SK-N-SH treated with all-trans-retinoic acid at 6 μM for 48 hours (cell line): Measurements from ENCODE around the gene MRGPRF.

Source experiments
- ARNTL ChIP-seq: fragments of 450-650 bp; formaldehyde crosslinking; IDR thresholded peaks from 2 replicates; pipeline ENCODE4 v1.5.0; 2020; ENCODE audit warnings: low read depth, mild to moderate bottlenecking, moderate library complexity, borderline replicate concordance
- BACH2 ChIP-seq: fragments of 250-450 bp; sonication (Bioruptor Pico); IDR thresholded peaks from 2 replicates; pipeline ENCODE4 v1.9.0; 2021; ENCODE audit warnings: mild to moderate bottlenecking, borderline replicate concordance
- PPARA ChIP-seq: fragments of 250-450 bp; sonication (Bioruptor Pico); IDR thresholded peaks from 2 replicates; pipeline ENCODE4 v1.5.0; 2020; ENCODE audit warnings: mild to moderate bottlenecking, borderline replicate concordance
- RARB ChIP-seq: fragments of 250-450 bp; sonication (Bioruptor Pico); IDR thresholded peaks from 2 replicates; pipeline ENCODE4 v1.8.0; 2021; ENCODE audit warnings: mild to moderate bottlenecking, moderate library complexity
- TCF4 ChIP-seq: fragments of 250-450 bp; sonication (Bioruptor Pico); IDR thresholded peaks from 2 replicates; pipeline ENCODE4 v1.8.0; 2021; ENCODE audit warnings: mild to moderate bottlenecking, moderate library complexity, borderline replicate concordance
- ZFP3 ChIP-seq: fragments of 250-450 bp; sonication (Bioruptor Pico); IDR thresholded peaks from 2 replicates; pipeline ENCODE4 v1.5.0; 2020; ENCODE audit warnings: mild to moderate bottlenecking, moderate library complexity
- ZNF565 ChIP-seq: fragments of 450-650 bp; formaldehyde crosslinking; conservative IDR thresholded peaks from 2 replicates; pipeline ENCODE4 v1.5.0; 2020; ENCODE audit warnings: low read depth, mild to moderate bottlenecking, moderate library complexity
- TF ChIP-seq, protein P1 (sequence below): fragments of 250-450 bp; sonication (Bioruptor Pico); IDR thresholded peaks from 2 replicates; pipeline ENCODE4 v1.5.0; 2020; ENCODE audit warnings: mild to moderate bottlenecking, moderate library complexity

GRCh38 chr11:68990995-68991780, 21.9 kb downstream of the MRGPRF start:
- no peak for TF ChIP-seq ZNF565 (CRISPR knock-in tag)
- TF ChIP-seq TCF4 (CRISPR knock-in tag), result no peak
- no peak for TF ChIP-seq RARB (CRISPR knock-in tag)
- TF ChIP-seq ARNTL (CRISPR knock-in tag), result no peak
- TF ChIP-seq PPARA (CRISPR knock-in tag), result no peak
- no peak for TF ChIP-seq BACH2 (CRISPR knock-in tag)
- TF ChIP-seq, protein P1, sequence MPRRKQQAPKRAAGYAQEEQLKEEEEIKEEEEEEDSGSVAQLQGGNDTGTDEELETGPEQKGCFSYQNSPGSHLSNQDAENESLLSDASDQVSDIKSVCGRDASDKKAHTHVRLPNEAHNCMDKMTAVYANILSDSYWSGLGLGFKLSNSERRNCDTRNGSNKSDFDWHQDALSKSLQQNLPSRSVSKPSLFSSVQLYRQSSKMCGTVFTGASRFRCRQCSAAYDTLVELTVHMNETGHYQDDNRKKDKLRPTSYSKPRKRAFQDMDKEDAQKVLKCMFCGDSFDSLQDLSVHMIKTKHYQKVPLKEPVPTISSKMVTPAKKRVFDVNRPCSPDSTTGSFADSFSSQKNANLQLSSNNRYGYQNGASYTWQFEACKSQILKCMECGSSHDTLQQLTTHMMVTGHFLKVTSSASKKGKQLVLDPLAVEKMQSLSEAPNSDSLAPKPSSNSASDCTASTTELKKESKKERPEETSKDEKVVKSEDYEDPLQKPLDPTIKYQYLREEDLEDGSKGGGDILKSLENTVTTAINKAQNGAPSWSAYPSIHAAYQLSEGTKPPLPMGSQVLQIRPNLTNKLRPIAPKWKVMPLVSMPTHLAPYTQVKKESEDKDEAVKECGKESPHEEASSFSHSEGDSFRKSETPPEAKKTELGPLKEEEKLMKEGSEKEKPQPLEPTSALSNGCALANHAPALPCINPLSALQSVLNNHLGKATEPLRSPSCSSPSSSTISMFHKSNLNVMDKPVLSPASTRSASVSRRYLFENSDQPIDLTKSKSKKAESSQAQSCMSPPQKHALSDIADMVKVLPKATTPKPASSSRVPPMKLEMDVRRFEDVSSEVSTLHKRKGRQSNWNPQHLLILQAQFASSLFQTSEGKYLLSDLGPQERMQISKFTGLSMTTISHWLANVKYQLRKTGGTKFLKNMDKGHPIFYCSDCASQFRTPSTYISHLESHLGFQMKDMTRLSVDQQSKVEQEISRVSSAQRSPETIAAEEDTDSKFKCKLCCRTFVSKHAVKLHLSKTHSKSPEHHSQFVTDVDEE (CRISPR knock-in tag), result no peak
- no peak for TF ChIP-seq ZFP3 (CRISPR knock-in tag)
